ENCODE results near the gene DLD. TPM values are rescaled to one million over a fixed set of nuclear protein-coding genes. Genes with fewer than 3 reads are reported as not detected.
A peak's percentile ranks its signal among the peaks of the same experiment; 100 is the strongest.

The DLD gene
- total RNA-seq, 1 donor from 2014 or later, result 19.2 TPM

GRCh38 chr7:107967420-107967819 is 76.4 kb downstream of the DLD start:
- intact Hi-C loops (cut with DNase I), result no loop called here
- no peak overlapping the region for H3K4me3 ChIP-seq
- no peak for DNase-seq (ENCODE audit: low spot score in 2 of 2)
- TF ChIP-seq CTCF (IDR thresholded peaks at IDR 0.05), result no peak
- H3K9me3 ChIP-seq, result peaks cover 0 to 14% of the 10 kb centered on the region in 2 donors
- peaks cover 0 to 36% of the 10 kb centered on the region in 2 donors for H3K4me1 ChIP-seq
- peaks cover 11 to 44% of the 10 kb centered on the region in 2 donors for H3K36me3 ChIP-seq
- H3K27ac ChIP-seq, result peak overlapping the region; percentile 63 to 69
- H3K27me3 ChIP-seq, result no peaks in the 10 kb centered on the region

GRCh38 chr7:107968449-107968848 is 77.5 kb downstream of the DLD start:
- Histone ChIP-seq H3K4me3 (no peak overlapping the region), H3K9me3 (peaks cover 0 to 14% of the 10 kb centered on the region in 2 donors), H3K27me3 (no peaks in the 10 kb centered on the region), H3K4me1 (peaks cover 0 to 44% of the 10 kb centered on the region in 2 donors), H3K27ac (peak overlapping the region; percentile 67 to 95), H3K36me3 (peaks cover 11 to 42% of the 10 kb centered on the region in 2 donors)
- TF ChIP-seq CTCF (IDR thresholded peaks at IDR 0.05), result no peak
- intact Hi-C loops (cut with DNase I), result no loop called here
- DNase-seq (ENCODE audit: low spot score in 2 of 2), result no peak

GRCh38 chr7:107969856-107970255 is 78.9 kb downstream of the DLD start:
- peak overlapping the region; percentile 67 to 95 for H3K27ac ChIP-seq
- H3K36me3 ChIP-seq, result peaks cover 0 to 42% of the 10 kb centered on the region in 2 donors
- intact Hi-C loops (cut with DNase I), result loop anchor here (2.0 kb wide), 1 partner anchor 21 kb away; no protein-coding TSS in a partner anchor
- no peak for DNase-seq (ENCODE audit: low spot score in 2 of 2)
- H3K4me1 ChIP-seq, result peaks cover 0 to 44% of the 10 kb centered on the region in 2 donors
- no peak for TF ChIP-seq CTCF (IDR thresholded peaks at IDR 0.05)
- H3K27me3 ChIP-seq, result no peaks in the 10 kb centered on the region
- H3K4me3 ChIP-seq, result no peak overlapping the region
- peaks cover 0 to 14% of the 10 kb centered on the region in 2 donors for H3K9me3 ChIP-seq

Other genes with a start within 250 kb of the DLD start
- gene SLC26A4, start 230.4 kb upstream of the DLD start, total RNA-seq, result 4.7 TPM
- 44.1 TPM for gene CBLL1, start 147.0 kb upstream of the DLD start, total RNA-seq
- gene SLC26A3, start 88.0 kb upstream of the DLD start, total RNA-seq, result 0.11 TPM
- 198 TPM for gene LAMB1, start 112.0 kb downstream of the DLD start, total RNA-seq
- gene LAMB4, start 239.2 kb downstream of the DLD start, total RNA-seq, result not detected